Frontal cortex (tissue), 4 donors: ENCODE results near the gene BCAR3. TPM values are rescaled to one million over a fixed set of nuclear protein-coding genes. Genes with fewer than 3 reads are reported as not detected.

Experiments used
- DNase-seq, 2 donors: peaks; one replicate each; pipeline ENCODE4 v3.0.0; 2012; ENCODE audit warnings: low spot score in 2 of 2
- FAIRE-seq: peaks from 2 replicates; lab custom pipeline; 2012; peaks lifted over from hg19 to GRCh38; lab: Jason Lieb, UNC
- total RNA-seq: library from RNA; depleted of rRNA; stranded (reverse); fragments of >200 nt; gene quantifications from one replicate; pipeline ENCODE4 v1.2.3, GENCODE V29; 2014
- donor health status: control.
- donor health status: control.
- donor health status: control.

Gene BCAR3
- total RNA-seq, 1 donor from 2014 or later = 4.1 TPM

GRCh38 chr1:93621246-93621645, 60.4 kb downstream of the BCAR3 start:
- FAIRE-seq (no peak), DNase-seq (no peak)

- FAIRE-seq (no peak), DNase-seq (no peak)
Measured at GRCh38 chr1:93620841-93621210, 60.8 kb downstream of the BCAR3 start.

- FAIRE-seq = no peak
- no peak for DNase-seq
Measured at GRCh38 chr1:93620172-93620840, 61.3 kb downstream of the BCAR3 start.

GRCh38 chr1:93619507-93620171, 62.0 kb downstream of the BCAR3 start:
- FAIRE-seq = no peak
- no peak for DNase-seq

- FAIRE-seq (no peak), DNase-seq (no peak)
Measured at GRCh38 chr1:93617670-93618499, 63.8 kb downstream of the BCAR3 start.

- DNase-seq = no peak
- FAIRE-seq = no peak
Measured at GRCh38 chr1:93616996-93617669, 64.5 kb downstream of the BCAR3 start.

GRCh38 chr1:93616221-93616995, 65.2 kb downstream of the BCAR3 start:
- DNase-seq (no peak), FAIRE-seq (no peak)

GRCh38 chr1:93615582-93616150, 66.0 kb downstream of the BCAR3 start:
- FAIRE-seq (no peak), DNase-seq (no peak)

- DNase-seq (no peak), FAIRE-seq (no peak)
Measured at GRCh38 chr1:93614986-93615581, 66.6 kb downstream of the BCAR3 start.

GRCh38 chr1:93614541-93614940, 67.1 kb downstream of the BCAR3 start:
- DNase-seq (no peak), FAIRE-seq (no peak)

GRCh38 chr1:93613898-93614297, 67.7 kb downstream of the BCAR3 start:
- FAIRE-seq (no peak), DNase-seq (no peak)

- no peak for DNase-seq
- no peak for FAIRE-seq
Measured at GRCh38 chr1:93612510-93612909, 69.1 kb downstream of the BCAR3 start.

- no peak for FAIRE-seq
Measured at GRCh38 chr1:93611668-93612067, 70.0 kb downstream of the BCAR3 start.

GRCh38 chr1:93609536-93609935, 72.1 kb downstream of the BCAR3 start:
- no peak for DNase-seq
- FAIRE-seq = no peak

More at GRCh38 chr1:93611668-93612067, 70.0 kb downstream of the BCAR3 start:
- DNase-seq = no peak

- DNase-seq (no peak), FAIRE-seq (no peak)
Measured at GRCh38 chr1:93608187-93609109, 73.2 kb downstream of the BCAR3 start.

- FAIRE-seq (no peak), DNase-seq (peak in 1 of 2 donors; percentile 41)
Measured at GRCh38 chr1:93607814-93608186, 73.8 kb downstream of the BCAR3 start.

GRCh38 chr1:93605812-93606512, 75.7 kb downstream of the BCAR3 start:
- no peak for DNase-seq
- no peak for FAIRE-seq
